ENCODE results near the gene TMEM72.
A peak's percentile ranks its signal among the peaks of the same experiment; 100 is the strongest.

The TMEM72 gene

DNA sequence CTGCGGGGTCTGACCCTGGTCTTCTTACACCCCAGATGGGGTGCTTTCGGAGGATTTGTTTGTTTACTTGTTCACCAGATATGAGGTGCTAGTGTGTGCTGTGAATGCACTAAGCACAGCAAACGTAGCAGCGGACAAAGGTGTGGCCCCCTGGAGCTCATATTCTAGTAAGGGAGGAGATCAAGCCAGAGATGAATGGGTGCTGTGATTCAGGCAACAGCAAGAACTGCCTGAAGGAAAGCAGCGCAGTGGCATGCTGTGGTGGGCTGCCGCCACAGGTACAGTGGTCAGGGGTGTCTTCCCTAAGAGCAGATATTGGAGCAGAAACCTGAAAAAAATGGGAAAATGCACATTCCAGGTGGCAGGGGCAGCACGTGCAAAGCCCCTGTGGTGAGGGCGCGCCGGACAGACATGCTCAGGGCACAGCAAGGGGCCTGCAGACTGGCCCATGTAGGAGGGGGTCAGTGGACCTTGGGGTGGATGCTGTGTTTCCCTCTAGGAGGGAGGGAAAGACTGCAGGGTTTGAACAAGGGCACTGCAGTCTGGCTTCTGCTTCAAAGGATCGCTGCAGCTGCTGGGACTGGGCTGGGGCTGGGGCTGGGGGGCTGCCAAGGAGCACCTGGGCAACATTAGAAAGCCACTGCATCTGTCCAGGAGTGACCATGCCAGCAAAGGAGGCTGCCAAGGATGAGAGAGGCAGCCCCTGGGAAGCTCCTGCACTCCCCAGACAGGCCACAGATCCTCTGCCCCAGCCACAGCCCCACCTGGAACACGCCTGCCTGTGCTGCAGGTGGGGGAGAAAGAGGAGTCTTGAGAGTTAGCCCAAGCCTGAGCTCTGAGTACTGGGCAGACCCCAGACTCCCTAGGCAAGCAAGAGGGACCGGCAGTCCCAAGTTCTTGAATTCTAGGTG is 68.4 kb downstream of the TMEM72 start:
- peaks cover 2 to 76% (median 71%) of the 10 kb centered on the region in 4 experiments for H3K4me1 ChIP-seq (ENCODE audit: control extremely low read depth in 1 of 4, control insufficient read depth in 4 of 4, insufficient read depth in 4 of 4, low read length in 3 of 4)
- ChIA-PET CTCF (interaction anchor here (0.8 to 5.3 kb wide), 13 partner anchors 9 to 53 kb away, joined by 3 to 44 read pairs (median 3); partner anchors contain the start of gene ZNF22), POLR2A (interaction anchor here (0.8 to 1.8 kb wide), 4 partner anchors 12 to 27 kb away, joined by 3 to 12 read pairs (median 8); no protein-coding TSS in a partner anchor)
- H3K9me3 ChIP-seq (ENCODE audit: control extremely low read depth in 1 of 5, control insufficient read depth in 4 of 5, insufficient read depth in 2 of 5, low read depth in 1 of 5, low read length in 4 of 5), result no peaks in the 10 kb centered on the region
- H3K27me3 ChIP-seq (replicated peaks in 2 of 5; ENCODE audit: control insufficient read depth in 4 of 5, insufficient read depth in 5 of 5, low read length in 4 of 5), result no peaks in the 10 kb centered on the region
- H3K4me3 ChIP-seq (ENCODE audit: control insufficient read depth in 1 of 7, extremely low read depth in 1 of 7, insufficient read depth in 4 of 7, low read depth in 2 of 7, low read length in 6 of 7), result peak overlapping the region in 2 of 7 experiments; percentile 83 to 97
- WGBS (ENCODE audit: insufficient coverage), result 92% methylated on average over 11 of the region's 13 CpGs
- H3K36me3 ChIP-seq (ENCODE audit: control insufficient read depth in 4 of 4, insufficient read depth in 4 of 4, low read length in 3 of 4), result peaks cover 0 to 16% (median 0%) of the 10 kb centered on the region in 4 experiments
- peak overlapping the region in 1 of 2 experiments; percentile 59 for H3K27ac ChIP-seq (ENCODE audit: insufficient read depth in 1 of 2, low read depth in 1 of 2, low read length in 2 of 2, poor library complexity in 1 of 2, severe bottlenecking in 2 of 2)
- DNase-seq, result no peak

DNA sequence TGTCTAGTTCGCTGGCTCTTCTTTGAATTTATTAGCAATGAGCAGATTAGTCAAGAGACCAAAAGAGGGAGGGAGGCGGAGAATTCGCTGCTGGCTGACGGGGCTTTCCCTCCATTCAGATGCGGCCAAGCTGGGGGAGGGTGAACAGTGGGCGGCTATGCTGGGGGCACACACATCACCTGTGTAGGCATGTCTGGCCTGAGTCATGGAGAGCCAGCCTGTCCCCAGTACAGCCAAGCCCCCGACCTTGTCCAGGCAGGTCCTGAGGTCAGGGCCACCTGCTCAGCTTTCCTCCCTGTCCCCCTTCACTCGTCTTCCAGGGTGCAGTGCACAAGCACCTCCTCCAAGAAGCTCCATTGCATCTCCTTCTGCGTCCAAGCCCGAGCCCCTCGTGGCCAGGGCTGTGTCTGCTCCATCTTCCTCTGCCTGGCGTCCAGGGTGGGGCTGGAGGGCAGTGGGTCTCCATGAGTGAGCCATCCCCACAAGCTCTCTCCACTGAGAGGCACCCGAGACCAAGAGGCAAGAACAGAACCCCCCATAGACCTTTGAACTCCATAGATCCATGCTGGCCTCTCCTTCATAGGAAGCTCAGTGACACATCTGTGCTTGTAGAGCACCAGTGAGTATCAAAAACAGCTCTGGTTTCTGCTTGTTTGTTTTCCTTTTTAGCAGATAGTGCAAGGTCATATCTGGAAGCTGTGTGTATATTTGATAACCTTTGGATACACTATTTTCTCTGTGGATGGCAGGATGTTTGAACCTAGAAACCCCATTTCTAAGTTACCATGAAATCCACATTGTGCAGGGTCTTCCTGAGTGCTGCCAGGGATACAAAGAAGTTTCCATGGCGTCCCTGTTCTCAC is 69.4 kb downstream of the TMEM72 start:
- H3K4me1 ChIP-seq (ENCODE audit: control extremely low read depth in 1 of 4, control insufficient read depth in 4 of 4, insufficient read depth in 4 of 4, low read length in 3 of 4), result peaks cover 0 to 68% (median 63%) of the 10 kb centered on the region in 4 experiments
- peaks cover 0 to 16% (median 0%) of the 10 kb centered on the region in 4 experiments for H3K36me3 ChIP-seq (ENCODE audit: control insufficient read depth in 4 of 4, insufficient read depth in 4 of 4, low read length in 3 of 4)
- CTCF ChIA-PET, result interaction anchor here (0.8 to 5.3 kb wide), 10 partner anchors 8 to 47 kb away, joined by 3 to 44 read pairs (median 4); no protein-coding TSS in a partner anchor
- no peaks in the 10 kb centered on the region for H3K27me3 ChIP-seq (replicated peaks in 2 of 5; ENCODE audit: control insufficient read depth in 4 of 5, insufficient read depth in 5 of 5, low read length in 4 of 5)
- H3K4me3 ChIP-seq (ENCODE audit: control insufficient read depth in 1 of 7, extremely low read depth in 1 of 7, insufficient read depth in 4 of 7, low read depth in 2 of 7, low read length in 6 of 7), result no peak overlapping the region
- H3K27ac ChIP-seq (ENCODE audit: insufficient read depth in 1 of 2, low read depth in 1 of 2, low read length in 2 of 2, poor library complexity in 1 of 2, severe bottlenecking in 2 of 2), result no peak overlapping the region
- WGBS (ENCODE audit: insufficient coverage), result 81% methylated on average over 10 of the region's 14 CpGs
- no peaks in the 10 kb centered on the region for H3K9me3 ChIP-seq (ENCODE audit: control extremely low read depth in 1 of 5, control insufficient read depth in 4 of 5, insufficient read depth in 2 of 5, low read depth in 1 of 5, low read length in 4 of 5)
- no peak for DNase-seq
- POLR2A ChIA-PET, result interaction anchor here (1.4 kb wide), 1 partner anchor 15 kb away, joined by 4 read pairs; no protein-coding TSS in a partner anchor

GRCh38 chr10:44981172-44982113 is 70.3 kb downstream of the TMEM72 start:
- POLR2A ChIA-PET, result interaction anchor here (1.4 kb wide), 1 partner anchor 14 kb away, joined by 4 read pairs; no protein-coding TSS in a partner anchor
- no peak overlapping the region for H3K4me3 ChIP-seq (ENCODE audit: control insufficient read depth in 1 of 7, extremely low read depth in 1 of 7, insufficient read depth in 4 of 7, low read depth in 2 of 7, low read length in 6 of 7)
- no peaks in the 10 kb centered on the region for H3K27me3 ChIP-seq (replicated peaks in 2 of 5; ENCODE audit: control insufficient read depth in 4 of 5, insufficient read depth in 5 of 5, low read length in 4 of 5)
- H3K4me1 ChIP-seq (ENCODE audit: control extremely low read depth in 1 of 4, control insufficient read depth in 4 of 4, insufficient read depth in 4 of 4, low read length in 3 of 4), result peaks cover 0 to 65% (median 59%) of the 10 kb centered on the region in 4 experiments
- H3K9me3 ChIP-seq (ENCODE audit: control extremely low read depth in 1 of 5, control insufficient read depth in 4 of 5, insufficient read depth in 2 of 5, low read depth in 1 of 5, low read length in 4 of 5), result no peaks in the 10 kb centered on the region
- CTCF ChIA-PET, result interaction anchor here (1.0 to 5.3 kb wide), 10 partner anchors 7 to 49 kb away, joined by 3 to 44 read pairs (median 5); no protein-coding TSS in a partner anchor
- H3K36me3 ChIP-seq (ENCODE audit: control insufficient read depth in 4 of 4, insufficient read depth in 4 of 4, low read length in 3 of 4), result peaks cover 0 to 14% (median 0%) of the 10 kb centered on the region in 4 experiments
- peak in 2 of 3 donors; percentile 49 to 60 for DNase-seq
- 95% methylated on average over 8 of the region's 11 CpGs for WGBS (ENCODE audit: insufficient coverage)
- no peak overlapping the region for H3K27ac ChIP-seq (ENCODE audit: insufficient read depth in 1 of 2, low read depth in 1 of 2, low read length in 2 of 2, poor library complexity in 1 of 2, severe bottlenecking in 2 of 2)

GRCh38 chr10:44982114-44982460 is 71.0 kb downstream of the TMEM72 start:
- no peaks in the 10 kb centered on the region for H3K27me3 ChIP-seq (replicated peaks in 2 of 5; ENCODE audit: control insufficient read depth in 4 of 5, insufficient read depth in 5 of 5, low read length in 4 of 5)
- 87% methylated on average over 4 of the region's 9 CpGs for WGBS (ENCODE audit: insufficient coverage)
- ChIA-PET POLR2A (no interaction called here), CTCF (interaction anchor here (1.7 to 5.3 kb wide), 2 partner anchors 10 to 49 kb away, joined by 5 to 44 read pairs; no protein-coding TSS in a partner anchor)
- DNase-seq, result no peak
- H3K36me3 ChIP-seq (ENCODE audit: control insufficient read depth in 4 of 4, insufficient read depth in 4 of 4, low read length in 3 of 4), result peaks cover 0 to 8% (median 0%) of the 10 kb centered on the region in 4 experiments
- H3K27ac ChIP-seq (ENCODE audit: insufficient read depth in 1 of 2, low read depth in 1 of 2, low read length in 2 of 2, poor library complexity in 1 of 2, severe bottlenecking in 2 of 2), result no peak overlapping the region
- no peaks in the 10 kb centered on the region for H3K9me3 ChIP-seq (ENCODE audit: control extremely low read depth in 1 of 5, control insufficient read depth in 4 of 5, insufficient read depth in 2 of 5, low read depth in 1 of 5, low read length in 4 of 5)
- no peak overlapping the region for H3K4me3 ChIP-seq (ENCODE audit: control insufficient read depth in 1 of 7, extremely low read depth in 1 of 7, insufficient read depth in 4 of 7, low read depth in 2 of 7, low read length in 6 of 7)
- peaks cover 0 to 64% (median 55%) of the 10 kb centered on the region in 4 experiments for H3K4me1 ChIP-seq (ENCODE audit: control extremely low read depth in 1 of 4, control insufficient read depth in 4 of 4, insufficient read depth in 4 of 4, low read length in 3 of 4)

- DNase-seq, result no peak
- no peak overlapping the region for H3K27ac ChIP-seq (ENCODE audit: insufficient read depth in 1 of 2, low read depth in 1 of 2, low read length in 2 of 2, poor library complexity in 1 of 2, severe bottlenecking in 2 of 2)
- H3K36me3 ChIP-seq (ENCODE audit: control insufficient read depth in 4 of 4, insufficient read depth in 4 of 4, low read length in 3 of 4), result peaks cover 0 to 4% (median 0%) of the 10 kb centered on the region in 4 experiments
- H3K9me3 ChIP-seq (ENCODE audit: control extremely low read depth in 1 of 5, control insufficient read depth in 4 of 5, insufficient read depth in 2 of 5, low read depth in 1 of 5, low read length in 4 of 5), result no peaks in the 10 kb centered on the region
- no peak overlapping the region for H3K4me3 ChIP-seq (ENCODE audit: control insufficient read depth in 1 of 7, extremely low read depth in 1 of 7, insufficient read depth in 4 of 7, low read depth in 2 of 7, low read length in 6 of 7)
- peaks cover 0 to 59% (median 51%) of the 10 kb centered on the region in 4 experiments for H3K4me1 ChIP-seq (ENCODE audit: control extremely low read depth in 1 of 4, control insufficient read depth in 4 of 4, insufficient read depth in 4 of 4, low read length in 3 of 4)
- 89% methylated on average over 9 of the region's 9 CpGs for WGBS (ENCODE audit: insufficient coverage)
- no peaks in the 10 kb centered on the region for H3K27me3 ChIP-seq (replicated peaks in 2 of 5; ENCODE audit: control insufficient read depth in 4 of 5, insufficient read depth in 5 of 5, low read length in 4 of 5)
- ChIA-PET POLR2A (no interaction called here), CTCF (interaction anchor here (1.7 to 5.3 kb wide), 2 partner anchors 9 to 50 kb away, joined by 5 to 44 read pairs; no protein-coding TSS in a partner anchor)
These were observed 71.4 kb downstream of the TMEM72 start for GRCh38 chr10:44982496-44982895.
